GM12875 (cell line): Measurements from ENCODE around the gene CAPN8.

Source experiments
- H3K4me3 ChIP-seq: one replicate; pipeline ENCODE4 v1.5.1; 2011; ENCODE audit warnings: low read depth, low read length, control low read depth
- CTCF ChIP-seq: IDR thresholded peaks from 2 replicates; pipeline ENCODE4 v1.5.1; 2011; ENCODE audit warnings: low read depth, mild to moderate bottlenecking, control low read depth, inconsistent platforms, low read length, moderate library complexity, borderline replicate concordance; ENCODE audit not compliant: insufficient read depth

The CAPN8 gene

DNA sequence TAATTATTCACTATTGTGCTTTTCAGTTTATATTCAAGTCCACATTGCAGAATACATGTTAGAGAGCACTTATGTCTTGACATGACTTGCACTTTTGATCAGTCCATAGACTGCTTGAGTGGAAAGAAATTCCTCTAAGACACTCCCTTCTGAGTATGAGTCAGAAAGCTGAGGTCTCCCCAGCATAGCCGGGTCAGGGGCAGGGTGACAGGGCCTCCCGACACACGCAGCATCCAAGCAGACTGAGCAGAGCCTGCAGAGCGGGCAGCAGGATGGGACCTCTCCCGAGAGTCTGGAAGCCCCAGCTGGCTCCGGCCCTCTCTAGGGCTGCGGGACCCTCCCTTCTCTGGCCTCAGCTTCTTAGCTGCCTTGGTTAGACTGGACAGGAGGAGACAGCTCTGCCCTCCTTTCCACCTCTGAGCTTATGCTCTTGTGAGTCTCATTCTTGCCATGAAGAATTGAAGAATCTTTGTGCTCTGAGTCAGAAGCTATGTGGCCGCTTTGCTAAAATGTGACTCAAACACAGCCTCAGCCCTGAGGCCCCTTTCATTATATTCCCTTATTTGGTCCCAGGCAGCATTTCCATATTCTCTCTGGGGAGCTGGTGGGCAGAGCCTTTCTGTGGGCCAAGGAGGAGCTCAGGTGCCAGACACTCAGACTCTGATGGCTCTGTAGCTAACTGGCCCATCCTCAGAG, 35.6 kb upstream of the CAPN8 start:
- no peak overlapping the region for H3K4me3 ChIP-seq
- TF ChIP-seq CTCF: no peak

DNA sequence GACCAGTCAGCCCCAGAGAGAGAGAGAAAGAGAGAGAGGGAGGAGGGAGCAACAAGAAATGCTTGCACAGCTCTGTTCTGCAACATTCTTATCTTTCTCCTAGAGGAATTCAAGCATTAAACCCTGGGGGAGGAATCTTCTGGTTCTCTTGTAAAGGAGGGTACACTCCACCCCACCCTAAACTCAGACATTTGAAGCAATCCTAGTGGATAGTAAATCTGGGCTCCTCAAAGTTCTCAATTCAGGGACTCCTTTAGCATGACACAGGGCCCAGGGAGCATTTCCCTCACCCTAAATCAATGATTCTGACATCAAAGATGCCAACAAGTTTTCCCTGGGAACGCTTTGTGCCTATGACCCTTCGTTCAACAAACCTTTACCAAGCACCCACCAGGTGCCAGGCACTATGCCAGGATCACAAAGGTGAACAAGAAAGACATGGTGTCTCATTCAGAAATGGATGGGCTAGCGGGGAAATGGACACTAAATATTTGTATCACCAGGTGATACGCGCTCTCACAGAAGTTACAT, 35.0 kb upstream of the CAPN8 start:
- H3K4me3 ChIP-seq: no peak overlapping the region
- no peak for TF ChIP-seq CTCF

- no peak overlapping the region for H3K4me3 ChIP-seq
- no peak for TF ChIP-seq CTCF
Measured at GRCh38 chr1:223695941-223696340, 30.4 kb upstream of the CAPN8 start.

GRCh38 chr1:223695014-223695548, 29.6 kb upstream of the CAPN8 start:
- TF ChIP-seq CTCF: no peak
- no peak overlapping the region for H3K4me3 ChIP-seq

DNA sequence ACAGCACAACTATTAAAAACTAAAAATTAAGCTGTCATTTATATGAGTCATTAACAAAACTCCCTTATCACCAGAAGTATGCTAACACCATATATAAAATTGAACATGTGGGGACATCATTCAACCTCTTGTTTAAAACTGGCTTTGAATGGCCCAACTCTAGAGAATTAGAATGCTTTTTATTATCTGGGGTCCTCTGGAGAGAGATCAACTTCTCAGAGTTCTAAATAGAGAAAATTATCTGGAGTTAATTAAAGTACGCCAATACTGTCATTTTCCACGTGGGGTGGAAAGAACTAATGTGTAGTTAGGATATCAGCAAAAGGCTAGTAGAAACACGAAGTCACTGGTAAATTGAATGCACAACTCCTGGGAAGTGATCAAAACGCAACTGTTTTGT, 25.6 kb upstream of the CAPN8 start:
- H3K4me3 ChIP-seq: no peak overlapping the region
- no peak for TF ChIP-seq CTCF

DNA sequence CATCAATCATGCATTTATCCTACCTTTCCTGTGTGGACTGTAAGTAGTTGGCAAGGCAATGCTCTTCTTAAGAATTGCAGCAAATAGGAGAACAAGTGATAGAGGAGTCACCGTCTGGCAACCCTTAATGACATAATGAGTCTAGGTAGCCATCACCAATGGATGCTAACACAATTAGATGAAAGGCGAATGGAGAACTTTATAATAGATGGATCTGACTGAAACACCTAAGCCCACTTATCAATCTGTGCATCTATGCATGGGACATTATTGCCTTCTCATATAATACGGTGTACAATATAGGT, 18.9 kb upstream of the CAPN8 start:
- H3K4me3 ChIP-seq: no peak overlapping the region
- no peak for TF ChIP-seq CTCF

DNA sequence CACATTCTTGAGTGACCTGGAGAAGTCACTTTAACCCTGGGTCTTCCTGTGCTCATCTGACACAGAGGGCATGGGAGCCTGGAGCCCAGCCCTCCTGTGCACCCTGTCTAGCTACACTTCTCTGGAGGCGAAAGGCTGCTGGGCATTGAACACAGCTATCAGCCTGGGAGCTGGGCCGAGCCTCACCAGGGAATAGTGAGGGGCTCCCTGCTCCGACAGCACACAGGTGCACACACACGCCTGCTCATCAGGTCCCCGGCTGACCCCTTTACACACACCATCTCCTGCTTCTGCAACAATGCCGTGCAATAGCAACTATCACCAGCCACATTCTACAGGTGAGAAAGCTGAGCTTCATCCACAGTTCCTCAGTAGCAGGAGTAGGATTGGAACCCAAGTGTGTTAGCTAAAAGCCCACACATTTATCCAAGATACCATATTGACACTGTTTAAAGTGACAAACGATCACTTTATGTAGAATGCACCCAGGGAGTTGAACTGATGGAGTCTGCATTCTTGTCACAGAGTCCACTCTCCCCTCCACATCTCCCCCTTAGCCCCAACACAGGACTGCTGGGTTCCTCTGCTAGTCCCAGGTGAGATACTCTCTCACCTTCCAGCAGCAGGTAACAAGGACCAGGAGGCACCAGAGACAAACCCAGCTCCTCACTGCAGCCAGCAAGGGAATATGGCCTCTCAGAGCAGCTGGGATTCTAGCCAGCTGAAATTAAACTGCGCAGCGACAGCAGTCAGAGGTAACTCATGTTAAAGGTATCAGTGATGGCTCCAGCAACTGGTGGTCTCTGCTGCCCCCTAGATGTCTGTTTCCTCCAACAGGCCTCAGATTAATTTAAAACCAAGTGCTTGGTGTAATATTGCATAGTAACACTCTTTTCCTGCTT, 18.3 kb upstream of the CAPN8 start:
- no peak overlapping the region for H3K4me3 ChIP-seq
- peak; percentile 62; the same call in 1 of the 2 replicates for TF ChIP-seq CTCF
